NK-92 (cell line): Measurements from ENCODE around the gene SFXN2.

Experiments
- DNase-seq: peaks from one replicate; lab custom pipeline; 2025; ENCODE audit not compliant: unreplicated experiment; lab: John Stamatoyannopoulos, UW

Gene SFXN2

DNA sequence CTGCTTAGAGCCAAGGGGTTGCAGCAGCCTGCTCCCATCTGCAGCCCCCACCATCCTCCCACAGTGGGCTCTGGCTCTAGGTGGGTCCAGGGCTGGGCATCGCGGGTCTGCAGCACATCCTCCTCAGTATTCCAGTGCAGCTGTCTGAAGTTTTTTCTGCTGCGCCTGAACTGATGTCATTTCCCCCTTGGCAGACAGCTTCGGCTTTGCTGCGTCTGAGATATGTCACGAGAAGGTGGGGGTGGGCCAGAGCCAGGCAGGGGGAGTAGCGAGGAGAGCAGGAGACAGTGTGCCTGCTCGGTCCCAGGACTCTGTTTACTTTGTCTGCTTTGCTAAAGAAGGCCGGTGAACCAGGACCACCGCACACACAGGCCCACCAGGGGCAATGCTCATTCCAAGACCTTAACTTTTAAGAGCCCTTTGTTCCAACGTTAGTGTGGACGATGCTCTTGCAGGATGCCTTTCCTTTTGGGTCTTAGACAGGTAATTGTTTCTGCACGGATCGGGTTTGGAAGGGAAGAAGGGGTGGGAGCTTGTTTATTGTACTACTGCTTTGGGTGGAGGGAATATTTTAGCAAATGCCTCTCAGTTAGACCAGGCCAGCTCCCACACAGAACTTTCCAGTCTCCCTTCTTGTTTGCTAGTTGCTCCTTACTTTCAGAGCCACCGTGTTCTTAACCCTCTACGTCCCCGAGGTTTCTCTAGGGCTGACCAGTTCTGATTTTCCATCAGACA, 61.7 kb downstream of the SFXN2 start:
- no peak for DNase-seq

DNA sequence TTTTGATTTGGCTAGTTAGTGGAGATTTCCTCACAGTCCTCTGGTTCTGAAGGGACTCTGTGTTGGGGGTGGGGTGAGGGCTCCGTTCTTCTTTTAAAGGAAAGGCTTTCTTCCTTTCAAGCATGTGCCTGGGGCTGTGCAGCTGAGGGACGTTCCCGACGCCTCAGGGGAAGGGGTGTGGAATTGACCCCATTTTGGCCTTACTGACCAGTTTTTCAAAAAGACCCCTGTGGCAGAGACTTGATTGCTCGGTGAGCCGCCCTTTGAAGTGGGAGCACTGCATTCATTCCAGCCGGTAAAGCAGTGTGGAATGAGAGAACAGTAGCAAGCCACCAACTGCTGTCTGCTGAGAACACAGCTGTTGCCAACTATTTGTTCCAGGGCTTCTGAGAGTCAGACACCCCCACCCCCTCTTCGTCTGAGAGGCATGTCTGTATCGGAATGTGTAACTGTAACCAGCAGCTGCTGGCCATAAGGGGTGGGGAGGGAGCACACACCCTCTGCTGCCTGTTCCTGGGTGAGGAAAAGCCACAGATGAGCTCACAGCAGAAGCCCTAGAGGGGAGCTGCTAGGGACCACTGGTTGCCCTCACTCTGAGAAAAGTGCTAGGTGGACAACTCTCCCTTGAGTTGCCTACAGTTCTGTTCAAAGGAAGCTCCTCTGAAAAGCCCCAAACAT, 62.5 kb downstream of the SFXN2 start:
- DNase-seq: no peak

DNA sequence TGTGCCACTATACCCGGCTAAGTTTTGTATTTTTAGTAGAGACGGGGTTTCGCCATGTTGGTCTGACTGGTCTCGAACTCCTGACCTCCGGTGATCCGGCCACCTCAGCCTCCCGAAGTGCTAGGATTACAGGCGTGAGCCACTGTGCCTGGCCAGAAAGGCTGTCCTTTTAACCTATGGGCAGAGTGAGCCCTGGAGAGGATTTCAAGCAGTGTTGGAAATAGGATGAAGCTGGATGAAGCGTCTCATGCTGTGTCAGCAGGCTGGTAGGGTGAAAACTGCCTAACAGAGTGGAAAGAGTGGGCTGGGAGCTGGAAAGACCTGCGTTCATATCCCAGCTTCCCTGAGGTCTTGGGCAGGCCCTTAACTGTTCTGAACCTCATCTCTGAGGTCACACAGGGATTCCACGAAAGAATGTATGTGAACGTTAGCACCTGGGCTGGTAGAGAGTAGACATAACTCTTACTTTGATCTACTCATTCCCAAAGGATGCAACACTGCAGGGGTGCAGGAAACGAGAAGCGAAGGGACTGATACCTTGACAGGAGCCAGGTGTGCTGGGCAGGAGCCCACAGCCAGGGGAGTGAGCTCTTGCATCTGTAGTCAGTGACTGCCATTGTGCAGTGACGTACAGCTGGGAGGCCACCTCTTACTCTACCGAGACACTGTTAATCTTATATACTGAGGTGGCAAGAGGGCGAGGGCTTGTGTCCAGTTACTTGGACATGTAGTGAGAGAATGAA, 63.4 kb downstream of the SFXN2 start:
- DNase-seq: no peak

DNA sequence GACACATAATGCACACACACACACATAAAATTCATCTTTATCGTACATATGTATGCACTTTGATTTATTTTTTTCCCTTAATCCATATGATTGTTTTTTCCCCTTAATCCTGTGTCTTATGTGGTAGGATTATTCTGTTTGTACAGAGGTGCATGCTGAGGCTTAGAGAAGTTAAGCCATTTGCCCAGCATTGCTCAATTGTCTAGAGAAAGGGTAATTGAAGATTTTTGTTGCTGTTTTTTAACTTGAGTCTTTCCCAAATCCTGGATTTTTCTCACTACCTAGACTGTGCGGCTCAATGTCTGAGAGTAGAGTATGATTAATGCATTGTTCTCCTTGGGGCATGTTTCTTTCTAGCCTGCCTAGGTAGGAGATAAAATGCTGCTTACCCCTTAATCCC, 64.3 kb downstream of the SFXN2 start:
- no peak for DNase-seq

DNA sequence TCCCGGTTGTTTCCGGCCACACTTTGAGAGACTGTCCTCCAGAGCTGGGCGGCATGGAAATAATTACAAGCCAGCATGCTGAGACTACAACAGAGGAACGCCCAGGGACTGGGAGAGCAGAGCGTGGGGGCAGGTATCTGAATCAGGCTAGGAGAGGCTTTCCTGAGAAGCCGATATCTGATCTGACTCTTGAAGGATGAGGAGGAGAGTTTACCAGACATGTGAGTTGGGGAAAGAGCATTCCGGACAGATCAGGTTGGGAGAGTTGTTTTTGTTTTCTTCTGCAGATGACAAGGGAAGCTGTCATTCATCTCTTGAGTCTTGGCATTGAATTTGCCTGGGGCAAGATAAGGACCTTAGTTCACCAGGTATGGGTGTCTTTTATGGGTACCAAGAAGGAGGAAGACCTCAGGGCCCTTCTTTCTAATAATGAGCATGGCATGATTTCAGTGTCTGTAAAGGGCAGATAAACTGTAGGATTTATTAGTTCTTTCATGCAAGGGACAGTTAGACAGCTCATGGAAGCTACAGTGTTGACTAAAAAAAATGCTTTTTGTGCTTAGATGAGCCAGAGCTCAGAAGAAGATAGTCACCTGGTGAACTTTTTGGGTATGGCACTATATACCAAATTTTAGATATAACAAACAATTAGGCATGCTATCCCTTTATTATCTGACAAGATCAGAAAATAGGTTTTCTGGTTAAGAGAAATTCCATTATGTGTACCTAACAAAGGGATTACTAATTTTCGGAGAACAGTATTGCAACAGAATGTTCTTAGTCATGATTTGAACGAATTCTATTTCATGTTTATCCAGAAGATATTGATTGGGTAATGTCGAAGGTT, 65.5 kb downstream of the SFXN2 start:
- DNase-seq: no peak

DNA sequence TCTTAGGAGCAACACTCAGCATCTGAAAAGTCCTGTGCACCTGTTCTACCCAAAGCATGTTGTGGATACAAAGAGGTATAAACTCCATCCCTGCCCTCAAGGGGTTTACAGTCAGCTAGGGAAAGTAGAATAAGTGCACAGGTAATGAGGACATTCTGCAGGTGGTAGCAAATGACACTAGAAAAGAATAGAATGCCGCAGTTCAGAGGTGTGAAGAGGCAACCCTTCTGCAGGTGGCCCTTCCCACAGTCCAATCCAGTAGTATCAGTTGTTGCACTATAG, 66.0 kb downstream of the SFXN2 start:
- DNase-seq: no peak

DNA sequence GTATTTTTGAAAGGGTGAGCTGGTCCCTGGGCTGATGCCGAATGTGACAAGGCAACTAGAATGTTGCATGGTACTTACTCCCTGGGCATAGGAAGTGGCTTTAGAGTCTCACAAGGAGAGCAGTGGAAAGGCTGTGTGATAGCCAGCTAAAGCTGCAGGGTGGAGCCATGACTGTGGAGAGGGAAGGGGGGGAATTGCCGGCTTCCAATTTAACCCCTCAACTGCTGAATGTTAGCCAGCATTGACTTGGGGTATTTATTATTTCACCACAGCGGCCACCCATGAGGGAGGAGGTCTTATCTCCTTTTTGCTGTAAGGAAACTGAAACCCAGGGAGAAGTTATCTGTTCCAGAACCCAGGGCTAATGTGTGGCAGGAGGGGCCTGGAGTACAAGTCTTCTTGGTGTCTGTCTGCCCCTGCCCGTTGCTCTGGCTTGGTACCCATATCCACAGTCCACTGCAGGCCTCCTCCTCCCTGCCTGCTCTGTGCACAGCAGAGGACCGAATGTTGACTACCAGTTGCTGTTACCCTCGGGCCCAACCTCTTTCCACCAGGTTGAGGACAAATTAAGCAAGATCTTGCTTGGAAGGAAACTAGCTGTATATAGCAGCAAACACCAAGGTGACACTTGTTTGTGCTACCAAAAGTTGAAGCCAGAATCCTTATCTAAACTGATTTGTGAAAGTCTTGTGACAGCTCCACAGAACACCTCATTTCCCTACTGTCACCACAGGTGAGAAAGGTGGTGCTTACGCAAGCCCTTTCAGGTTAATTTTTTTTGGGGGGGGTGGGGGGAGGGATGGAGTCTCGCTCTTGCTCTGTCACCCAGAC, 66.9 kb downstream of the SFXN2 start:
- DNase-seq: no peak

DNA sequence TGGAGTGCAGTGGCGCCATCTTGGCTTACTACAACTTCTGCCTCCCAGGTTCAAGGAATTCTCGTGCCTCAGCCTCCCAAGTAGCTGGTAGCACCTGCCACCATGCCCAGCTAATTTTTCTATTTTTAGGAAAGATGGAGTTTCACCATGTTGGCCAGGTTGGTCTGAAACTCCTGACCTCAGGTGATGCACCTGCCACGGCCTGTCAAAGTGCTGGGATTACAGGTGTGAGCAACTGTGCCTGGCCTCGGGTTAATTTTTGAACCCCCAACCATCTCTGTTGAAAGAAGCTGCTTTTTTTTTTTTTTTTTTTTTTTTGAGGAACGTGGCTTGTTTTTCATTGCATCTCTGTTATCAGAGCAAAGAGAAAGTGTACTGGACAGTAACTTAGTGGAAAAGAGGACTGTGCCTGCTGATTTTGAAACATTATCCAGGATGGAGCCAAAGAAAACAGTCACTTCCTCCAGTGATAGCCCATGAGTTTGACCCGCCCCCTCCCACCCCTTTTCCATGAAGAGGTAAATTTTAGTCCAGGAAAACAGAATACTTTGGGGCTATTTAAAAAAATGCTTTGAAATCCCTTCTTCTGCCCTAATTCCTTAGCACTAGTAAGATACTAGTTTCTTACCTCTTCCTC, 67.6 kb downstream of the SFXN2 start:
- no peak for DNase-seq

DNA sequence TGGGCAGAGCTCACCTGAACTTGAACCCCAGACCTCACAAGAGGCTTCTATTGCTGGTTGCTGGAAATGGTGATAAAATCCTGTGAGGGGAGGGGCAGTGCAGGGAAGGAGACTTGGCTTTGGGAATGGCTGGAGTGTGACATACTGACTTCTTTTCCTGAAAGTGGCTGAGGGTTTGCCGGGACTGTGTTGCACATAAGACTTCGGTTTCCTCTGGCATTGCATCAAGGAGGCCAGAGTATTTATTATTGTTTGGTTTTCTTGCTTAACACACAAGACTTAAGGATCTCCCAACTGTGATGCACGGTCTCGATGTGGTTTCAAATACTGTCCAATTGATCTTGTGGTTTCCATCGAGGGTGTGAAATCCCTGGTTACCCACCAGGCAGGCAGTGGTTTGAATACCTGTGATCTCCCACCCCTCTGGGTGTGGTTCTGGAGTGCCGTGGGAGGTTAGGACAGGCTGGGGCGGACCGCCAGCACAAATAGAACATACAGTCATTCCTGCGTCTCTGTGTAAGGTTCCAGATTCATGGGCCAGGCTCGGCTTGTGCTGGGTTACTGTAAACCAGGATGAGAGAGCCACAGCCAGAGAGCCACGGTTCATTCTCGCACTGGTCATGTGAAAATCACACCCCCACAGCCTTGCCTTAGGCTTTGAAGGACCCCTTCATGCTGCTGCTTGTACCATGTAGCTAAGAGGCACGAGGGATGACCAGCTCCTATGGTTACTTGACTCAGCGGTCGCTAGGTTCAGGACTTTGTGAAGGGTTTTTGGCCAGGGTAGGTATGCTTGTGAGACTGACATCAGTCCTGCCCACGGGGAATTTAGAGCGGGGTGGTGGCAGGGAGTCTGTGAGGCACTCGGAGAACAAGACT, 68.5 kb downstream of the SFXN2 start:
- no peak for DNase-seq

DNA sequence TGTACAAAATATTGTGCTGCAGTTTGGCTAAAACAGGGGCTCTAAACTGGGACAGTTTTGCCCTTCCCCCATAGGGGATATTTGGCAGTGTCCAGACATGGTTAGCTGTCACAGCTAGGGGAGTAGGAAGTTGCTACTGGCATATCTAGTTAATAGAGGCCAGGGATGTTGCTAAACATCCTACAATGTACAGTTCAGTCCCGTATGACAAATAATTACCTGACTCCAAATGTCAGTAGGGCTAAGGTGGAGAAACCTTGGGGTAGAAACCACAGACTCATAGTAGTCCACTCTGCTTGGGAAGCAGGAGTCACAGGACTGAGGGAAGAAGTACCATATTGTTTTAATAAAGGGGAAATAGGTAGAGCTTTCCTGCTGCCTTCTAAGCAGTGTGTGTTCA, 69.1 kb downstream of the SFXN2 start:
- no peak for DNase-seq

DNA sequence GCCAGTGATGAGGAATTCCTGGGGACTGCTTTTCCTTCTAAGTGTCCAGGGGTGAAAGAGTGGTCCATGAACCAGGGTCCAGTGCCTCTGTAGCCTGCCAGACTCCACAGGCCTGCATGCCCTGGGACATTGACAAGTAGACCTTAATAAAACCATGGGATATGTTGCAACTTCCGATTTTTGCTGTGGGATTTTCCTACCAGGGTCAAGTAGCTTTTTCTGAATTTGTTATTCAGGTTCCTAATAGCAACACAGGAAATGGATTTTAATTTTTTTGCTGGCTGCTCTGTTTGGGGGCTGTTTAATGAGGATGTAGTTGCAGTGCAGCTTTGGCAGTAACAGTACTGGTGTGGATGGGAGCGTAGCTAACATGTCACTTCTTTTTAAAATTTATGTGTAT, 71.4 kb downstream of the SFXN2 start:
- DNase-seq: no peak

DNA sequence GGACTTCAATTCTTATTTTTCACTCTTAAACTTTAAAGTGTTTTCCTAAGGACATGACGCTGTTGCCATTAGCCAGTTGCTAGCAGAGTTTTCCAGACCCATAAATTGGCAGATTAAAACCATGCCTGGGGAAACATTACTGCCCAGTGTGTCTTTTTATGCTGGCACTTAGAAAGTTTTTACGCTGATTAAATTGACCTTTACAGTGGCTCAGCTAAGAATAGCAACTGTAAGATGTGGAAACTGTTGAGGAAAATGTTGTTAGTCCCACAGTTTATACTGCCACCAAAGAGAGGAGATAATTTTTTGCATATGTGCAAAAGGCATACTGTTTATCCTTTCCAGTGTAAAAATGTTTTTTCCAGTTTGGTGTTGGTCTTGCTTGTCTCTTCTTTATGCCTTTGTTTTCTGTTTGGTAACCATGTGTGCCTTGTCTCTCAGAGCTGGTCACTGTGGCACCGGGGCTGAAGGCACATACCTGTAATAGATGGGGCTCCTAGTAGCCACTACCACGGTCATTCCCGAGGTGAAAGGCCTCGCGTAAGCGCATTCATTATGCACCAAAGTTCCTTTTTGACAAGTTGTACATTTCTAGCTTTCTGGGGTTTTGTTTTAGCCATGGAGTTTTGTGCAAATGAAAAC, 77.4 kb downstream of the SFXN2 start:
- no peak for DNase-seq
